Diencephalon (tissue), 1 donor: ENCODE measurements around the gene CDY1B. TPM values are rescaled to one million over a fixed set of nuclear protein-coding genes. Genes with fewer than 3 reads are reported as not detected.

Experiments
- total RNA-seq: library from RNA; depleted of rRNA; stranded (reverse); fragments of >200 nt; gene quantifications from one replicate; pipeline ENCODE4 v1.2.3, GENCODE V29; 2014

The CDY1B gene, protein sequence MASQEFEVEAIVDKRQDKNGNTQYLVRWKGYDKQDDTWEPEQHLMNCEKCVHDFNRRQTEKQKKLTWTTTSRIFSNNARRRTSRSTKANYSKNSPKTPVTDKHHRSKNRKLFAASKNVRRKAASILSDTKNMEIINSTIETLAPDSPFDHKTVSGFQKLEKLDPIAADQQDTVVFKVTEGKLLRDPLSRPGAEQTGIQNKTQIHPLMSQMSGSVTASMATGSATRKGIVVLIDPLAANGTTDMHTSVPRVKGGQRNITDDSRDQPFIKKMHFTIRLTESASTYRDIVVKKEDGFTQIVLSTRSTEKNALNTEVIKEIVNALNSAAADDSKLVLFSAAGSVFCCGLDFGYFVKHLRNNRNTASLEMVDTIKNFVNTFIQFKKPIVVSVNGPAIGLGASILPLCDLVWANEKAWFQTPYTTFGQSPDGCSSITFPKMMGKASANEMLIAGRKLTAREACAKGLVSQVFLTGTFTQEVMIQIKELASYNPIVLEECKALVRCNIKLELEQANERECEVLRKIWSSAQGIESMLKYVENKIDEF
- not detected for total RNA-seq

GRCh38 chrY:24047919-24048318 lies at the start of gene CDY1B:
Gene CDY1B (minus strand): TSS chrY:24048019. CDS start chrY:24047688, 331 bp downstream.

